ENCODE measurements around the gene HERPUD2.
A peak's percentile ranks its signal among the peaks of the same experiment; 100 is the strongest.
"Not testable (repeated sequence)": the region's sequence is repeated elsewhere in the genome, so short reads cannot be mapped to it uniquely, and the experiment has no call there.

The HERPUD2 gene

GRCh38 chr7:35605760-35606159, 89.2 kb downstream of the HERPUD2 start:
- DNase-seq (ENCODE audit: low read depth), result peak; percentile 82

- no peak for DNase-seq (ENCODE audit: low read depth)
These were observed 90.3 kb downstream of the HERPUD2 start for GRCh38 chr7:35604595-35604994.

DNA sequence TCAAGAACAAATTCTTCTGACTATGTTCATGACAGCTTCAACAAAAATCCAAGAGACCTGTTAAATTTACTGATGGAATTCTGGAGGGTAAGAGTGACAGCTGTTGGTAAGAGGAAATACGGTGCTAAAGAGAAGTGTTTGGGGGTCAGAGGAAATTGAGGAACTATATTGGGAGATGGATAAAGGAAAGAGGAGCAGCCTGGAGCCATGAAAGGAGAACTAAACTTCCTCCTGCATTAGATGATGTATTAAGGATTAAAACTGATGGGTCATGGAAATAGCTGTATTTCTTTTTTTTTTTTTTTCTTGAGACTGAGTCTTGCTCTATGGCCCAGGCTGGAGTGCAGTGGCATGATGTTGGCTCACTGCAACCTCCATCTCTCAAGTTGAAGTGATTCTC, 95.3 kb downstream of the HERPUD2 start:
- no peak for DNase-seq (ENCODE audit: low read depth)

GRCh38 chr7:35599061-35599460, 95.9 kb downstream of the HERPUD2 start:
- no peak for DNase-seq (ENCODE audit: low read depth)

DNA sequence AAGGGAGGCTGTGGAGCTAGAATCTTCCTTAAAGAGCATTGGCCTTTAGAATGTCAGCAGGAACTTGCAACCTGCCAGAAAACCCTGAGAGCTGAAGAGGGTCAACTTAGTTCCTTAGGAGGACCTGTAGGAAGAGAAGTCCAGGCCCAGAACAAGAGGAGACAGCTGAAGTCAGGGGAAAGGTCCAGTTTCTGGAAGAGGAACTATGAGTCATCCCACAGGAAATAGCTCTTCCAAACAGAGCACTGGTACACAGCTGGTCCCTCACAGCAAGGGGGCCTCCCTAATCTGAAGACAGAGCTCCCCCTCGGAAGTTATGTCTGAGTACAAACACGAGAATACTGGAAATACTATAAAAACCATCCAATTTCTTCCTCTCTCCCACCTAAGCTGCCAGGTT, 98.9 kb downstream of the HERPUD2 start:
- DNase-seq (ENCODE audit: low read depth), result peak; percentile 51

GRCh38 chr7:35593899-35594298, 101.0 kb downstream of the HERPUD2 start:
- DNase-seq (ENCODE audit: low read depth), result no peak

- no peak for DNase-seq (ENCODE audit: low read depth)
These were observed 106.3 kb downstream of the HERPUD2 start for GRCh38 chr7:35588647-35589046.

DNA sequence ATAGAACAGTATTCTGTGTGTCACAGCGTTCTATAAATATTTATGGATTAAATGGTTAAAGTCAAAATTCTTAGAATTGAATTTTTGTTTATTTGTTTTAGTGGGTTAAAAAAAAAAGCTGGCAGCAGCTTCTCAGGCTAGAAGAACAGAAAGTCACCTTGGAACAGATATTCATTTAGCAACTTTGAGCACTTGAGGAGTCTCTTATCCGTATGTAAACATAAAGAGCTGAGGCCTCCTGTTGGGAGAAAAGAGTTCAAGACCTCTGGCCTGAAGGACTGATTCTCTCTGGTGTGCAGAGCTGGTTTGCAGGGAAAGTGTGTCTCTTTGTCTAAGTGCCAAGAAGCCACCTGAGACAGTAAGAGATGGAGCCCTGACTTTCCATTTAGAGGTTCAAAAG, 109.9 kb downstream of the HERPUD2 start:
- no peak for DNase-seq (ENCODE audit: low read depth)

DNA sequence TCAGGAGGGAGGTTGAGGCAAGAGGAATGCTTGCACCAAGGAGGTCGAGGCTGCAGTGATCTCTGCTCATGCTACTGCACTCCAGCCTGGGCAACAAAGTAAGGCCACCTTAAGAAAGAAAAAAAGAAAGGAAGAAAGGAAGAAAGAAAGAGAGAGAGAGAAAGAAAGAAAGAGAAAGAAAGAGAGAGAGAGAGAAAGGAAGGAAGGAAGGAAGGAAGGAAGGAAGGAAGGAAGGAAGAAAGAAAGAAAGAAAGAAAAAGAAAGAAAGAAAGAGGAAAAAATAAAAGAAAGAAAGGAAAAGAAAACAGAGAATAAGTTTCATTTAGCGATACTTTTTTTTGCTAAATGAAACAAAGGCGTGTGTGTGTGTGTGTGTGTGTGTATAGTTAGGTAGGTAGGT, 110.4 kb downstream of the HERPUD2 start:
- not testable (repeated sequence) for DNase-seq (ENCODE audit: low read depth)
